ENCODE results near the gene PEX5. TPM values are rescaled to one million over a fixed set of nuclear protein-coding genes. Genes with fewer than 3 reads are reported as not detected.

Gene PEX5
- total RNA-seq, 1 donor from 2014 or later, result 21.5 TPM

DNA sequence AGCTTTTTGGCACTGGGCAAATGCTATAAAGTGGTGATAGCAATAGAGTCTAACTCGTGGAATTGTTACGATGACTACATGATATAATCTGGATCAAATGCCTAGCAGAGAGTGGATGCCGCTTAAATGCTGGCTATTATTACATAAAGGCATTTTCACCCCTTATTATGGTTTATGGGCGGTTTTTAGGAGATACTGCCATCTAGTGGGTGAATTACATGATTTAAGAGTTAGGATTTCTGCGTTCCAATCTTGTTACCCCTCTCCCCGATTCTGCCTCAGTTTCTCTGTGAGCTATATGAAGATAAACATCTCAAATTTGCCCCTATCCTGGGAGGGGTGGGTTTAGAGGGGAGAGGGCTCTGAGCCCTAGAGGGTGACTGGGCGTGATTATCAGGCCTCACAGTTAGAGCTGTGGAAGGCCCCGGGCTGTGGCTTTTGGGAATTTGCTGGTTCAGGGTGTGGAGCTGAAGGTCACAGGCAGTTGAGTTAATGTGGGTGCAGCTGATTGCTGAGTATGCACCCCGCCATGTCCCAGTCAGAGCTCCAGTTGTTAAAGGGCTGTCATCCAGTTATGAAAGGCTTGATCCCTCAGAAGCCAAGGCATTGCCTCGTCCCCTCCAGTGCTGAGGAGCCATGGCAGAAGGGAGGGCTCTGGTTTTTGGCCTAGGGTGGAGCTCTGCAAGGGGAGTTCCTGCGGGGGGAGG lies 44.9 kb upstream of the PEX5 start:
- Mint-ChIP-seq H3K27ac (ENCODE audit: unreplicated experiment) (no peak overlapping the region), H3K4me1 (ENCODE audit: low read depth, unreplicated experiment) (peaks cover 8% of the 10 kb centered on the region), H3K4me3 (ENCODE audit: unreplicated experiment) (peak overlapping the region; percentile 34), H3K36me3 (ENCODE audit: low read depth, unreplicated experiment) (peaks cover 29% of the 10 kb centered on the region), H3K27me3 (ENCODE audit: low read depth, unreplicated experiment) (peaks cover 3% of the 10 kb centered on the region), H3K9me3 (ENCODE audit: unreplicated experiment) (peaks cover 6% of the 10 kb centered on the region)
- no peak overlapping the region for H3K9ac ChIP-seq (ENCODE audit: low read length)
- H4K20me1 ChIP-seq (ENCODE audit: insufficient read depth, low read length), result no peaks in the 10 kb centered on the region
- no peak overlapping the region for H2AFZ ChIP-seq (ENCODE audit: low read depth, low read length)
- H3K27me3 ChIP-seq (ENCODE audit: insufficient read depth, low read length), result no peaks in the 10 kb centered on the region
- DNase-seq (ENCODE audit: low read depth), result peak; percentile 12
- no peaks in the 10 kb centered on the region for H3K79me2 ChIP-seq (ENCODE audit: insufficient read depth, low read length)
- TF ChIP-seq EZH2 (IDR thresholded peaks at IDR 0.05; ENCODE audit: insufficient read depth, low read length), result no peak
- TF ChIP-seq, protein P1, sequence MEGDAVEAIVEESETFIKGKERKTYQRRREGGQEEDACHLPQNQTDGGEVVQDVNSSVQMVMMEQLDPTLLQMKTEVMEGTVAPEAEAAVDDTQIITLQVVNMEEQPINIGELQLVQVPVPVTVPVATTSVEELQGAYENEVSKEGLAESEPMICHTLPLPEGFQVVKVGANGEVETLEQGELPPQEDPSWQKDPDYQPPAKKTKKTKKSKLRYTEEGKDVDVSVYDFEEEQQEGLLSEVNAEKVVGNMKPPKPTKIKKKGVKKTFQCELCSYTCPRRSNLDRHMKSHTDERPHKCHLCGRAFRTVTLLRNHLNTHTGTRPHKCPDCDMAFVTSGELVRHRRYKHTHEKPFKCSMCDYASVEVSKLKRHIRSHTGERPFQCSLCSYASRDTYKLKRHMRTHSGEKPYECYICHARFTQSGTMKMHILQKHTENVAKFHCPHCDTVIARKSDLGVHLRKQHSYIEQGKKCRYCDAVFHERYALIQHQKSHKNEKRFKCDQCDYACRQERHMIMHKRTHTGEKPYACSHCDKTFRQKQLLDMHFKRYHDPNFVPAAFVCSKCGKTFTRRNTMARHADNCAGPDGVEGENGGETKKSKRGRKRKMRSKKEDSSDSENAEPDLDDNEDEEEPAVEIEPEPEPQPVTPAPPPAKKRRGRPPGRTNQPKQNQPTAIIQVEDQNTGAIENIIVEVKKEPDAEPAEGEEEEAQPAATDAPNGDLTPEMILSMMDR (IDR thresholded peaks at IDR 0.05; ENCODE audit: insufficient read depth, low read depth, low read length), result peak; percentile 53
- H3K4me3 ChIP-seq (ENCODE audit: insufficient read depth, low read depth, low read length), result no peak overlapping the region
- H3K4me2 ChIP-seq (ENCODE audit: low read length), result no peak overlapping the region
- H3K27ac ChIP-seq (ENCODE audit: low read depth, low read length), result no peak overlapping the region
- no peaks in the 10 kb centered on the region for H3K4me1 ChIP-seq (ENCODE audit: insufficient read depth, low read length)
- H3K36me3 ChIP-seq (ENCODE audit: insufficient read depth, low read length), result peaks cover 5% of the 10 kb centered on the region
- no peaks in the 10 kb centered on the region for H3K9me3 ChIP-seq (ENCODE audit: insufficient read depth, low read depth, low read length)
- no peak for FAIRE-seq

DNA sequence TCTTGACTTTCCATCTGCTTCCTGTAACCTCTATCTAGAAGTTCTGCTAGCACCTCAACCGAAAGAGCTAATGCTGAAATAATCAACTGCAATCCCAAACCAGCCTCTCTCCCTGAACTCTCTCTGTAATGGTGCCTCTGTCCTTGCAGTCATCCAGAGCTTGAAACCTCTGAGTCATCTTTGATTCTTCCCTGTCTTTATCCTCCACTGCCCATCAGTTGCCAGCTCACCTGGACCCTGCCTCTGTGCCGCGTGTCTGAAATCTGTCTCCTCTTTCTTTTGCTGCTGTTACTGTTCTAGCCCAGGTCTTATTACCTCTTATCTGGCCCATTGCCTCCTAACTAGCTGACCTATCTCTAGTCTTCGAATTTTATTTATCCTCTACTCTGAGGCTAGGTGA lies 43.8 kb upstream of the PEX5 start:
- Histone ChIP-seq H3K9ac (ENCODE audit: low read length) (no peak overlapping the region), H3K79me2 (ENCODE audit: insufficient read depth, low read length) (no peaks in the 10 kb centered on the region), H4K20me1 (ENCODE audit: insufficient read depth, low read length) (no peaks in the 10 kb centered on the region), H2AFZ (ENCODE audit: low read depth, low read length) (no peak overlapping the region), H3K27me3 (ENCODE audit: insufficient read depth, low read length) (no peaks in the 10 kb centered on the region), H3K36me3 (ENCODE audit: insufficient read depth, low read length) (peaks cover 3% of the 10 kb centered on the region), H3K9me3 (ENCODE audit: insufficient read depth, low read depth, low read length) (no peaks in the 10 kb centered on the region), H3K27ac (ENCODE audit: low read depth, low read length) (no peak overlapping the region), H3K4me2 (ENCODE audit: low read length) (no peak overlapping the region), H3K4me3 (ENCODE audit: insufficient read depth, low read depth, low read length) (no peak overlapping the region), H3K4me1 (ENCODE audit: insufficient read depth, low read length) (no peaks in the 10 kb centered on the region)
- H3K4me1 Mint-ChIP-seq (ENCODE audit: low read depth, unreplicated experiment), result peaks cover 8% of the 10 kb centered on the region
- H3K27ac Mint-ChIP-seq (ENCODE audit: unreplicated experiment), result no peak overlapping the region
- H3K27me3 Mint-ChIP-seq (ENCODE audit: low read depth, unreplicated experiment), result no peaks in the 10 kb centered on the region
- no peak overlapping the region for H3K4me3 Mint-ChIP-seq (ENCODE audit: unreplicated experiment)
- FAIRE-seq, result no peak
- peaks cover 32% of the 10 kb centered on the region for H3K36me3 Mint-ChIP-seq (ENCODE audit: low read depth, unreplicated experiment)
- TF ChIP-seq, protein P1 (IDR thresholded peaks at IDR 0.05; ENCODE audit: insufficient read depth, low read depth, low read length), result no peak
- no peak for TF ChIP-seq EZH2 (IDR thresholded peaks at IDR 0.05; ENCODE audit: insufficient read depth, low read length)
- H3K9me3 Mint-ChIP-seq (ENCODE audit: unreplicated experiment), result peaks cover 2% of the 10 kb centered on the region
- no peak for DNase-seq (ENCODE audit: low read depth)

DNA sequence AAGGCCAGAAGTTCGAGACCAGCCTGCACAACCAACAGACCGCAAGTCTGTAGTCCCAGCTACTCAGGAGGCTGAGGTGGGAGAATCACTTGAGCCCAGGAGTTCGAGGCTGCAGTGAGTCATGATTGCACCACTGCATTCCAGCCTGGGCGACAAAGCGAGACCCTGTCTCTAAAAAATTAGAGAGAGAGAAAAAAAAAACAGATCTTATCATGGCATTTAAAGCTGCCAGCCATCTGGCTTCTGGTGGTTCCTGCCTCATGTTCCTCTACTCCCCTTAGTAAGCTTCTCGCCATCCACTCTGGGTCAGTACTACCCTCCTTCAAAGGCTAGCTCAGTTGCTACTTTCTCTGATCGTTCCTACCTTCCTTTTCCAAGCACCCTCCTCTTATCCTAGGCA lies 43.3 kb upstream of the PEX5 start:
- FAIRE-seq, result no peak
- no peak overlapping the region for H3K4me3 Mint-ChIP-seq (ENCODE audit: unreplicated experiment)

More for the DNA sequence above, 43.3 kb upstream of the PEX5 start:
- H3K79me2 ChIP-seq (ENCODE audit: insufficient read depth, low read length), result no peaks in the 10 kb centered on the region
- H3K27ac ChIP-seq (ENCODE audit: low read depth, low read length), result no peak overlapping the region
- peaks cover 2% of the 10 kb centered on the region for H3K9me3 Mint-ChIP-seq (ENCODE audit: unreplicated experiment)
- no peak overlapping the region for H3K4me2 ChIP-seq (ENCODE audit: low read length)
- H3K36me3 Mint-ChIP-seq (ENCODE audit: low read depth, unreplicated experiment), result peaks cover 29% of the 10 kb centered on the region
- H3K9ac ChIP-seq (ENCODE audit: low read length), result no peak overlapping the region
- no peaks in the 10 kb centered on the region for H3K4me1 ChIP-seq (ENCODE audit: insufficient read depth, low read length)
- peaks cover 8% of the 10 kb centered on the region for H3K4me1 Mint-ChIP-seq (ENCODE audit: low read depth, unreplicated experiment)
- no peaks in the 10 kb centered on the region for H3K9me3 ChIP-seq (ENCODE audit: insufficient read depth, low read depth, low read length)
- no peaks in the 10 kb centered on the region for H3K27me3 Mint-ChIP-seq (ENCODE audit: low read depth, unreplicated experiment)
- no peak overlapping the region for H2AFZ ChIP-seq (ENCODE audit: low read depth, low read length)
- TF ChIP-seq EZH2 (IDR thresholded peaks at IDR 0.05; ENCODE audit: insufficient read depth, low read length), result no peak
- TF ChIP-seq, protein P1 (IDR thresholded peaks at IDR 0.05; ENCODE audit: insufficient read depth, low read depth, low read length), result no peak
- H3K27ac Mint-ChIP-seq (ENCODE audit: unreplicated experiment), result no peak overlapping the region
- H3K36me3 ChIP-seq (ENCODE audit: insufficient read depth, low read length), result peaks cover 3% of the 10 kb centered on the region
- no peaks in the 10 kb centered on the region for H4K20me1 ChIP-seq (ENCODE audit: insufficient read depth, low read length)
- H3K4me3 ChIP-seq (ENCODE audit: insufficient read depth, low read depth, low read length), result no peak overlapping the region
- no peaks in the 10 kb centered on the region for H3K27me3 ChIP-seq (ENCODE audit: insufficient read depth, low read length)
- no peak for DNase-seq (ENCODE audit: low read depth)
